CD4-positive, CD25-positive, alpha-beta regulatory T cell (primary cell): Measurements from ENCODE around the gene STAT3. TPM values are rescaled to one million over a fixed set of nuclear protein-coding genes. Genes with fewer than 3 reads are reported as not detected.

ENCODE experiments used
- ATAC-seq, 2 donors: fragments of 150-1000 bp; cut with Tn5 transposase; one replicate each; pipeline ENCODE4 v1.10.0; 2021; ENCODE audit warnings: low read depth in 2 of 2, moderate number of reproducible peaks in 2 of 2, moderate library complexity in 1 of 2
- DNase-seq, 3 donors: peaks; one replicate each; pipeline versions ENCODE4 v3.0.0 to v3.0.0-alpha.2; 2012 to 2022; ENCODE audit warnings: mixed read lengths in 1 of 3
- H3K27ac ChIP-seq: one replicate; pipeline ENCODE4 v1.7.0; 2013; ENCODE audit warnings: mild to moderate bottlenecking, low read length; ENCODE audit not compliant: insufficient read depth, poor library complexity, severe bottlenecking
- H3K27me3 ChIP-seq: one replicate; pipeline ENCODE4 v1.7.0; 2013; ENCODE audit warnings: low read length; ENCODE audit not compliant: control insufficient read depth, insufficient read depth
- H3K36me3 ChIP-seq: one replicate; pipeline ENCODE4 v1.7.0; 2013; ENCODE audit warnings: mild to moderate bottlenecking, low read length, moderate library complexity; ENCODE audit not compliant: control insufficient read depth, insufficient read depth
- H3K4me1 ChIP-seq: 2 replicates; pipeline ENCODE4 v1.7.0; 2013; ENCODE audit warnings: mild to moderate bottlenecking, low read length; ENCODE audit not compliant: insufficient read depth, control insufficient read depth, poor library complexity, severe bottlenecking
- H3K4me3 ChIP-seq: one replicate; pipeline ENCODE4 v1.7.0; 2013; ENCODE audit warnings: low read depth, mild to moderate bottlenecking, low read length, moderate library complexity
- H3K9me3 ChIP-seq, 2 experiments: 1 replicate in 1 of 2; 2 replicates in 1 of 2; pipeline ENCODE4 v1.7.0; 2013; ENCODE audit warnings: low read length in 2 of 2, mild to moderate bottlenecking in 1 of 2, moderate library complexity in 1 of 2; ENCODE audit not compliant: control insufficient read depth in 2 of 2
- H3K27ac Mint-ChIP-seq, 3 donors: one replicate each; pipeline ENCODE4 v1.8.0; 2020 to 2022; ENCODE audit warnings: mild to moderate bottlenecking in 3 of 3, mixed read lengths in 3 of 3, moderate library complexity in 2 of 3
- H3K27me3 Mint-ChIP-seq: one replicate; pipeline ENCODE4 v1.8.0; 2022; ENCODE audit warnings: mild to moderate bottlenecking, mixed read lengths
- H3K36me3 Mint-ChIP-seq: one replicate; pipeline ENCODE4 v1.8.0; 2020; ENCODE audit warnings: mixed read lengths
- H3K4me1 Mint-ChIP-seq, 4 donors: one replicate each; pipeline ENCODE4 v1.8.0; 2020 to 2022; ENCODE audit warnings: mixed read lengths in 4 of 4, mild to moderate bottlenecking in 1 of 4
- H3K4me3 Mint-ChIP-seq, 4 donors: one replicate each; pipeline ENCODE4 v1.8.0; 2020 to 2022; ENCODE audit warnings: mild to moderate bottlenecking in 4 of 4, mixed read lengths in 4 of 4, moderate library complexity in 3 of 4
- H3K9me3 Mint-ChIP-seq, 7 donors: one replicate each; pipeline ENCODE4 v1.8.0; 2020 to 2022; ENCODE audit warnings: mixed read lengths in 7 of 7, mild to moderate bottlenecking in 3 of 7, moderate library complexity in 2 of 7
- polyA plus RNA-seq, 4 donors: library from polyadenylated mRNA; unstranded; fragments of 300-500 nt; fragmentation: Illumina TruSeq; gene quantifications; one replicate each; pipeline ENCODE4 v1.2.3, GENCODE V29; 2021
- total RNA-seq: library from RNA; stranded (reverse); gene quantifications from one replicate; pipeline ENCODE4 v1.2.3, GENCODE V29; 2022

Gene STAT3
- total and polyA plus RNA-seq, 5 donors from 2014 or later, result 100 to 262 (median 122) TPM

GRCh38 chr17:42294469-42295398, 93.5 kb downstream of the STAT3 start:
- Mint-ChIP-seq H3K4me1 (peaks cover 7 to 40% (median 34%) of the 10 kb centered on the region in 4 donors), H3K27ac (peak overlapping the region; percentile 7 to 65 (median 63)), H3K9me3 (no peaks in the 10 kb centered on the region), H3K4me3 (peak overlapping the region in 1 of 4 donors; percentile 49), H3K27me3 (no peaks in the 10 kb centered on the region), H3K36me3 (peaks cover 32% of the 10 kb centered on the region)
- ATAC-seq (no peak), DNase-seq (no peak)
- no peaks in the 10 kb centered on the region for H3K27me3 ChIP-seq
- no peaks in the 10 kb centered on the region for H3K9me3 ChIP-seq
- H3K27ac ChIP-seq, result no peak overlapping the region
- H3K36me3 ChIP-seq, result peaks cover 51% of the 10 kb centered on the region
- no peak overlapping the region for H3K4me3 ChIP-seq
- H3K4me1 ChIP-seq, result peaks cover 6% of the 10 kb centered on the region

GRCh38 chr17:42291129-42291528, 97.1 kb downstream of the STAT3 start:
- Histone ChIP-seq H3K27me3 (no peaks in the 10 kb centered on the region), H3K4me3 (no peak overlapping the region), H3K4me1 (peaks cover 38% of the 10 kb centered on the region), H3K9me3 (no peaks in the 10 kb centered on the region), H3K36me3 (peaks cover 38% of the 10 kb centered on the region), H3K27ac (no peak overlapping the region)
- ATAC-seq (no peak), DNase-seq (no peak)
- no peaks in the 10 kb centered on the region for H3K27me3 Mint-ChIP-seq
- H3K36me3 Mint-ChIP-seq, result peaks cover 29% of the 10 kb centered on the region
- peak overlapping the region in 2 of 3 donors; percentile 76 to 94 for H3K27ac Mint-ChIP-seq
- H3K4me1 Mint-ChIP-seq, result peaks cover 7 to 60% (median 52%) of the 10 kb centered on the region in 4 donors
- H3K4me3 Mint-ChIP-seq, result peak overlapping the region in 2 of 4 donors; percentile 96 to 97
- no peaks in the 10 kb centered on the region for H3K9me3 Mint-ChIP-seq

GRCh38 chr17:42290577-42290976, 97.7 kb downstream of the STAT3 start:
- Mint-ChIP-seq H3K9me3 (no peaks in the 10 kb centered on the region), H3K36me3 (peaks cover 23% of the 10 kb centered on the region), H3K4me1 (peaks cover 7 to 63% (median 51%) of the 10 kb centered on the region in 4 donors), H3K27ac (peak overlapping the region; percentile 52 to 94 (median 94)), H3K4me3 (peak overlapping the region; percentile 89 to 97 (median 94)), H3K27me3 (no peaks in the 10 kb centered on the region)
- Histone ChIP-seq H3K36me3 (peaks cover 32% of the 10 kb centered on the region), H3K27ac (peak overlapping the region; percentile 95), H3K4me1 (peaks cover 41% of the 10 kb centered on the region), H3K27me3 (no peaks in the 10 kb centered on the region), H3K9me3 (no peaks in the 10 kb centered on the region), H3K4me3 (peak overlapping the region; percentile 55)
- ATAC-seq (no peak), DNase-seq (no peak)

GRCh38 chr17:42289611-42290181, 98.5 kb downstream of the STAT3 start:
- Mint-ChIP-seq H3K4me1 (peaks cover 7 to 62% (median 51%) of the 10 kb centered on the region in 4 donors), H3K4me3 (peak overlapping the region; percentile 89 to 97 (median 94)), H3K27ac (peak overlapping the region; percentile 94 to 95 (median 94)), H3K9me3 (no peaks in the 10 kb centered on the region), H3K27me3 (no peaks in the 10 kb centered on the region), H3K36me3 (peaks cover 15% of the 10 kb centered on the region)
- peak overlapping the region; percentile 95 for H3K27ac ChIP-seq
- ATAC-seq (no peak), DNase-seq (peak in 2 of 3 donors; percentile 19 to 31)
- H3K4me1 ChIP-seq, result peaks cover 41% of the 10 kb centered on the region
- peaks cover 24% of the 10 kb centered on the region for H3K36me3 ChIP-seq
- peak overlapping the region; percentile 55 for H3K4me3 ChIP-seq
- no peaks in the 10 kb centered on the region for H3K27me3 ChIP-seq
- no peaks in the 10 kb centered on the region for H3K9me3 ChIP-seq

- Histone ChIP-seq H3K27me3 (no peaks in the 10 kb centered on the region), H3K9me3 (no peaks in the 10 kb centered on the region), H3K36me3 (peaks cover 17% of the 10 kb centered on the region), H3K4me3 (peak overlapping the region; percentile 55), H3K27ac (peak overlapping the region; percentile 95), H3K4me1 (peaks cover 41% of the 10 kb centered on the region)
- peak; percentile 22 to 40 for ATAC-seq
- peak overlapping the region; percentile 94 to 95 (median 94) for H3K27ac Mint-ChIP-seq
- peaks cover 11% of the 10 kb centered on the region for H3K36me3 Mint-ChIP-seq
- DNase-seq, result peak; percentile 48 to 76 (median 62)
- peaks cover 7 to 60% (median 48%) of the 10 kb centered on the region in 4 donors for H3K4me1 Mint-ChIP-seq
- no peaks in the 10 kb centered on the region for H3K27me3 Mint-ChIP-seq
- H3K9me3 Mint-ChIP-seq, result no peaks in the 10 kb centered on the region
- H3K4me3 Mint-ChIP-seq, result peak overlapping the region; percentile 89 to 97 (median 94)
These were observed 99.2 kb downstream of the STAT3 start for GRCh38 chr17:42288803-42289610.

- ATAC-seq (peak; percentile 84 to 86), DNase-seq (peak; percentile 68 to 91 (median 83))
- peaks cover 7% of the 10 kb centered on the region for H3K36me3 Mint-ChIP-seq
- Histone ChIP-seq H3K36me3 (peaks cover 12% of the 10 kb centered on the region), H3K9me3 (no peaks in the 10 kb centered on the region), H3K27me3 (no peaks in the 10 kb centered on the region), H3K4me3 (peak within 1 kb of the TSS; percentile 81), H3K27ac (peak within 1 kb of the TSS; percentile 95), H3K4me1 (peaks cover 41% of the 10 kb centered on the region)
- H3K9me3 Mint-ChIP-seq, result no peaks in the 10 kb centered on the region
- H3K4me1 Mint-ChIP-seq, result peaks cover 7 to 58% (median 42%) of the 10 kb centered on the region in 4 donors
- peak within 1 kb of the TSS; percentile 98 to 99 (median 98) for H3K27ac Mint-ChIP-seq
- H3K4me3 Mint-ChIP-seq, result peak within 1 kb of the TSS; percentile 97 to 98 (median 97)
- no peaks in the 10 kb centered on the region for H3K27me3 Mint-ChIP-seq
These were observed 100.1 kb downstream of the STAT3 start, which contains the start of gene STAT5A for GRCh38 chr17:42287977-42288802. Gene STAT5A (plus strand): TSS chr17:42288498. CDS start chr17:42289412, 914 bp downstream.
